ENCODE results near the gene KDELR1. TPM values are rescaled to one million over a fixed set of nuclear protein-coding genes. Genes with fewer than 3 reads are reported as not detected.
"Not testable (repeated sequence)": the region's sequence is repeated elsewhere in the genome, so short reads cannot be mapped to it uniquely, and the experiment has no call there.

Gene KDELR1
- total RNA-seq, 2 experiments from 2014 or later = 81.5 to 83.8 TPM

- DNase-seq = no peak
- peaks cover 5% of the 10 kb centered on the region for H3K9me3 Mint-ChIP-seq
- intact Hi-C loops (cut with micrococcal nuclease) = loop anchor here (5.0 kb wide), 1 partner anchor 96 kb away; no protein-coding TSS in a partner anchor
- H3K4me3 Mint-ChIP-seq = no peak overlapping the region
- H3K4me1 Mint-ChIP-seq (ENCODE audit: low read depth) = peaks cover 45% of the 10 kb centered on the region
- no peaks in the 10 kb centered on the region for H3K36me3 Mint-ChIP-seq (ENCODE audit: low read depth)
- CTCF ChIA-PET = no interaction called here
- peaks cover 45% of the 10 kb centered on the region for H3K27me3 Mint-ChIP-seq (ENCODE audit: low read depth)
- H3K27ac Mint-ChIP-seq = no peak overlapping the region
Observed at GRCh38 chr19:48396016-48396823, 4.9 kb upstream of the KDELR1 start.

- CTCF ChIA-PET = no interaction called here
- DNase-seq = no peak
- H3K4me3 Mint-ChIP-seq = no peak overlapping the region
- H3K36me3 Mint-ChIP-seq (ENCODE audit: low read depth) = peaks cover 2% of the 10 kb centered on the region
- H3K27me3 Mint-ChIP-seq (ENCODE audit: low read depth) = peaks cover 45% of the 10 kb centered on the region
- intact Hi-C loops (cut with micrococcal nuclease) = loop anchor here (5.0 kb wide), 1 partner anchor 97 kb away; no protein-coding TSS in a partner anchor
- peaks cover 45% of the 10 kb centered on the region for H3K4me1 Mint-ChIP-seq (ENCODE audit: low read depth)
- H3K9me3 Mint-ChIP-seq = peaks cover 5% of the 10 kb centered on the region
- H3K27ac Mint-ChIP-seq = no peak overlapping the region
Observed at GRCh38 chr19:48395499-48395898, 4.1 kb upstream of the KDELR1 start.

GRCh38 chr19:48395170-48395455 lies 3.8 kb upstream of the KDELR1 start:
- Mint-ChIP-seq H3K9me3 (peaks cover 5% of the 10 kb centered on the region), H3K4me1 (ENCODE audit: low read depth) (peaks cover 47% of the 10 kb centered on the region), H3K36me3 (ENCODE audit: low read depth) (peaks cover 2% of the 10 kb centered on the region), H3K27ac (no peak overlapping the region), H3K27me3 (ENCODE audit: low read depth) (peaks cover 45% of the 10 kb centered on the region), H3K4me3 (no peak overlapping the region)
- CTCF ChIA-PET = no interaction called here
- DNase-seq = no peak
- intact Hi-C loops (cut with micrococcal nuclease) = loop anchor here (5.0 kb wide), 1 partner anchor 97 kb away; no protein-coding TSS in a partner anchor

GRCh38 chr19:48394331-48395169 lies 3.2 kb upstream of the KDELR1 start:
- CTCF ChIA-PET = no interaction called here
- no peak overlapping the region for H3K27ac Mint-ChIP-seq
- intact Hi-C loops (cut with micrococcal nuclease) = loop anchor here (5.0 kb wide), 2 partner anchors 98 to 188 kb away; no protein-coding TSS in a partner anchor

GRCh38 chr19:48393559-48394330 lies 2.4 kb upstream of the KDELR1 start, which contains the start of gene GRIN2D:
Gene GRIN2D, plus strand, starts transcription at chr19:48393668. Its CDS starts 4,725 bp downstream, at chr19:48398393.
- Mint-ChIP-seq H3K4me3 (peak within 1 kb of the TSS; percentile 34), H3K27me3 (ENCODE audit: low read depth) (peaks cover 42% of the 10 kb centered on the region), H3K27ac (no peak within 1 kb of the TSS), H3K9me3 (no peaks in the 10 kb centered on the region), H3K4me1 (ENCODE audit: low read depth) (peaks cover 43% of the 10 kb centered on the region), H3K36me3 (ENCODE audit: low read depth) (peaks cover 3% of the 10 kb centered on the region)
- peak; percentile 25 for DNase-seq
- CTCF ChIA-PET = interaction anchor here (0.5 to 1.2 kb wide), 2 partner anchors 18 to 29 kb away, joined by 3 read pairs; partner anchors contain the start of genes SYNGR4 and TMEM143
- intact Hi-C loops (cut with micrococcal nuclease) = loop anchor here (5.0 kb wide), 1 partner anchor 189 kb away; no protein-coding TSS in a partner anchor

More at GRCh38 chr19:48394331-48395169, 3.2 kb upstream of the KDELR1 start:
- Mint-ChIP-seq H3K36me3 (ENCODE audit: low read depth) (peaks cover 2% of the 10 kb centered on the region), H3K27me3 (ENCODE audit: low read depth) (peaks cover 45% of the 10 kb centered on the region), H3K9me3 (peaks cover 4% of the 10 kb centered on the region), H3K4me3 (peak overlapping the region; percentile 6), H3K4me1 (ENCODE audit: low read depth) (peaks cover 47% of the 10 kb centered on the region)
- DNase-seq = no peak

GRCh38 chr19:48392860-48393558 lies 1.7 kb upstream of the KDELR1 start:
- Mint-ChIP-seq H3K9me3 (no peaks in the 10 kb centered on the region), H3K27me3 (ENCODE audit: low read depth) (peaks cover 41% of the 10 kb centered on the region), H3K4me1 (ENCODE audit: low read depth) (peaks cover 46% of the 10 kb centered on the region), H3K4me3 (no peak overlapping the region), H3K27ac (no peak overlapping the region), H3K36me3 (ENCODE audit: low read depth) (peaks cover 7% of the 10 kb centered on the region)
- DNase-seq = no peak
- intact Hi-C loops (cut with micrococcal nuclease) = loop anchor here (5.0 kb wide), 1 partner anchor 189 kb away; no protein-coding TSS in a partner anchor
- CTCF ChIA-PET = interaction anchor here (0.5 to 1.2 kb wide), 2 partner anchors 19 to 29 kb away, joined by 3 read pairs; partner anchors contain the start of genes SYNGR4 and TMEM143

GRCh38 chr19:48392006-48392344 lies 624 bp upstream of the KDELR1 start:
- intact Hi-C loops (cut with micrococcal nuclease) = loop anchor here (5.0 kb wide), 1 partner anchor 190 kb away; no protein-coding TSS in a partner anchor
- CTCF ChIA-PET = interaction anchor here (0.6 to 2.2 kb wide), 21 partner anchors 9 to 941 kb away, joined by 3 to 14 read pairs (median 5); partner anchors contain the start of genes SYNGR4 and TMEM143
- DNase-seq, H3K27ac Mint-ChIP-seq, H3K9me3 Mint-ChIP-seq: not testable (repeated sequence)
- Mint-ChIP-seq H3K36me3 (ENCODE audit: low read depth) (peaks cover 11% of the 10 kb centered on the region), H3K4me3 (peak overlapping the region; percentile 94), H3K27me3 (ENCODE audit: low read depth) (peaks cover 32% of the 10 kb centered on the region), H3K4me1 (ENCODE audit: low read depth) (peaks cover 36% of the 10 kb centered on the region)

GRCh38 chr19:48390188-48391099 lies 907 bp downstream of the KDELR1 start:
- Mint-ChIP-seq H3K4me1 (ENCODE audit: low read depth) (peaks cover 31% of the 10 kb centered on the region), H3K27me3 (ENCODE audit: low read depth) (peaks cover 18% of the 10 kb centered on the region), H3K36me3 (ENCODE audit: low read depth) (peaks cover 17% of the 10 kb centered on the region), H3K4me3 (peak overlapping the region; percentile 94), H3K9me3 (no peaks in the 10 kb centered on the region), H3K27ac (peak overlapping the region; percentile 90)
- CTCF ChIA-PET = interaction anchor here (0.6 to 2.2 kb wide), 24 partner anchors 9 to 281 kb away, joined by 3 to 14 read pairs (median 5); partner anchors contain the start of genes SYNGR4 and TMEM143
- DNase-seq = peak; percentile 79
- intact Hi-C loops (cut with micrococcal nuclease) = loop anchor here (1.0 to 5.0 kb wide), 4 partner anchors 26 to 192 kb away; partner anchors contain the start of genes GRWD1 and SYNGR4

- Mint-ChIP-seq H3K36me3 (ENCODE audit: low read depth) (peaks cover 28% of the 10 kb centered on the region), H3K4me1 (ENCODE audit: low read depth) (peaks cover 14% of the 10 kb centered on the region), H3K27ac (peak overlapping the region; percentile 59), H3K9me3 (no peaks in the 10 kb centered on the region), H3K4me3 (no peak overlapping the region), H3K27me3 (ENCODE audit: low read depth) (no peaks in the 10 kb centered on the region)
- intact Hi-C loops (cut with micrococcal nuclease) = no loop called here
- no peak for DNase-seq
- CTCF ChIA-PET = interaction anchor here (0.6 to 0.9 kb wide), 3 partner anchors 36 to 849 kb away, joined by 3 to 4 read pairs (median 3); no protein-coding TSS in a partner anchor
Observed at GRCh38 chr19:48386981-48387380, 4.4 kb downstream of the KDELR1 start.

GRCh38 chr19:48385461-48386087 lies 5.8 kb downstream of the KDELR1 start:
- H3K4me3 Mint-ChIP-seq = no peak overlapping the region
- CTCF ChIA-PET = no interaction called here
- H3K36me3 Mint-ChIP-seq (ENCODE audit: low read depth) = peaks cover 31% of the 10 kb centered on the region
- intact Hi-C loops (cut with micrococcal nuclease) = no loop called here
- H3K4me1 Mint-ChIP-seq (ENCODE audit: low read depth) = peaks cover 11% of the 10 kb centered on the region
- H3K9me3 Mint-ChIP-seq = no peaks in the 10 kb centered on the region
- DNase-seq = no peak
- H3K27me3 Mint-ChIP-seq (ENCODE audit: low read depth) = no peaks in the 10 kb centered on the region
- H3K27ac Mint-ChIP-seq = no peak overlapping the region

Measured in activated naive CD4-positive, alpha-beta T cell treated with anti-CD3 and anti-CD28 coated beads for 36 hours (primary cell).